Peyer's patch (tissue), 4 donors: ENCODE measurements around the gene WDR18. TPM values are rescaled to one million over a fixed set of nuclear protein-coding genes. Genes with fewer than 3 reads are reported as not detected.
A peak's percentile ranks its signal among the peaks of the same experiment; 100 is the strongest.

Source experiments
- DNase-seq, 3 donors: peaks; one replicate each; pipeline ENCODE4 v3.0.0-alpha.2; 2017 to 2019
- H3K27ac ChIP-seq, 4 donors: fragments of 200-600 bp; sonication (generic); one replicate each; pipeline ENCODE4 v1.5.1; 2016 to 2019
- H3K27me3 ChIP-seq, 2 donors: fragments of 200-600 bp; sonication (generic); one replicate each; pipeline ENCODE4 v1.5.1; 2019
- H3K36me3 ChIP-seq, 3 donors: fragments of 200-600 bp; sonication (generic); one replicate each; pipeline ENCODE4 v1.5.1; 2016 to 2019
- H3K4me1 ChIP-seq, 4 donors: fragments of 200-600 bp; sonication (generic); one replicate each; pipeline ENCODE4 v1.5.1; 2016 to 2019
- H3K4me3 ChIP-seq, 4 donors: fragments of 200-600 bp; sonication (generic); 1 replicate in 3 of 4; 2 replicates in 1 of 4; pipeline ENCODE4 v1.5.1; 2016 to 2019; ENCODE audit warnings: mild to moderate bottlenecking in 1 of 4
- H3K9me3 ChIP-seq, 4 donors: fragments of 200-600 bp; sonication (generic); one replicate each; pipeline ENCODE4 v1.5.1; 2016 to 2019; ENCODE audit warnings: mild to moderate bottlenecking in 1 of 4
- CTCF ChIP-seq, 6 experiments: fragments of 450-650 bp in 4 of 6; fragments of 200-600 bp in 2 of 6; sonication (generic) in 1 of 6; IDR thresholded peaks; one replicate each; pipeline ENCODE4 v1.5.1; 2017 to 2019; ENCODE audit warnings: antibody characterized with exemption in 6 of 6, mild to moderate bottlenecking in 3 of 6, moderate library complexity in 1 of 6
- POLR2A ChIP-seq, 2 donors: fragments of 450-650 bp; IDR thresholded peaks; one replicate each; pipeline ENCODE4 v1.5.1; 2017; ENCODE audit warnings: antibody characterized with exemption in 2 of 2, mild to moderate bottlenecking in 2 of 2, moderate library complexity in 2 of 2
- total RNA-seq, 4 donors: library from RNA; depleted of rRNA; stranded (reverse); fragments of >200 nt; gene quantifications; one replicate each; pipeline ENCODE4 v1.1.0, GENCODE V29; 2016

The WDR18 gene
- total RNA-seq, 4 donors from 2014 or later = 26.4 to 58.8 (median 40.5) TPM

- DNase-seq = no peak
- Histone ChIP-seq H3K36me3 (peaks cover 0 to 70% (median 0%) of the 10 kb centered on the region in 3 donors), H3K27ac (no peak overlapping the region), H3K27me3 (no peaks in the 10 kb centered on the region), H3K4me3 (no peak overlapping the region), H3K4me1 (peaks cover 15 to 39% (median 29%) of the 10 kb centered on the region in 4 donors), H3K9me3 (no peaks in the 10 kb centered on the region)
- TF ChIP-seq POLR2A (IDR thresholded peaks at IDR 0.05) = no peak
- TF ChIP-seq CTCF (IDR thresholded peaks at IDR 0.05) = no peak
These were observed 29.1 kb downstream of the WDR18 start for GRCh38 chr19:1013218-1013617.

- TF ChIP-seq POLR2A (IDR thresholded peaks at IDR 0.05) (no peak), CTCF (IDR thresholded peaks at IDR 0.05) (no peak)
- Histone ChIP-seq H3K4me3 (no peak overlapping the region), H3K9me3 (no peaks in the 10 kb centered on the region), H3K27me3 (no peaks in the 10 kb centered on the region), H3K36me3 (peaks cover 0 to 62% (median 0%) of the 10 kb centered on the region in 3 donors), H3K4me1 (peaks cover 16 to 50% (median 40%) of the 10 kb centered on the region in 4 donors), H3K27ac (no peak overlapping the region)
- DNase-seq = no peak
These were observed 30.3 kb downstream of the WDR18 start for GRCh38 chr19:1014161-1015060.

- H3K4me3 ChIP-seq = no peak overlapping the region
- TF ChIP-seq CTCF (IDR thresholded peaks at IDR 0.05) = no peak
- no peak for TF ChIP-seq POLR2A (IDR thresholded peaks at IDR 0.05)
- DNase-seq = no peak
- H3K27me3 ChIP-seq = no peaks in the 10 kb centered on the region
- no peak overlapping the region for H3K27ac ChIP-seq
- no peaks in the 10 kb centered on the region for H3K9me3 ChIP-seq
- H3K4me1 ChIP-seq = peaks cover 16 to 55% (median 45%) of the 10 kb centered on the region in 4 donors
- peaks cover 0 to 55% (median 0%) of the 10 kb centered on the region in 3 donors for H3K36me3 ChIP-seq
These were observed 31.1 kb downstream of the WDR18 start for GRCh38 chr19:1015061-1015781.

GRCh38 chr19:1015782-1016646 lies 31.9 kb downstream of the WDR18 start:
- peaks cover 0 to 47% (median 0%) of the 10 kb centered on the region in 3 donors for H3K36me3 ChIP-seq
- TF ChIP-seq POLR2A (IDR thresholded peaks at IDR 0.05) (no peak), CTCF (IDR thresholded peaks at IDR 0.05) (no peak)
- H3K9me3 ChIP-seq = no peaks in the 10 kb centered on the region
- peak in 1 of 3 donors; percentile 66 for DNase-seq
- no peaks in the 10 kb centered on the region for H3K27me3 ChIP-seq
- peaks cover 16 to 55% (median 45%) of the 10 kb centered on the region in 4 donors for H3K4me1 ChIP-seq
- no peak overlapping the region for H3K4me3 ChIP-seq
- peak overlapping the region in 3 of 4 donors; percentile 51 to 82 (median 79) for H3K27ac ChIP-seq

GRCh38 chr19:1016647-1017114 lies 32.5 kb downstream of the WDR18 start:
- TF ChIP-seq CTCF (IDR thresholded peaks at IDR 0.05) (no peak), POLR2A (IDR thresholded peaks at IDR 0.05) (no peak)
- peak in 2 of 3 donors; percentile 67 to 78 for DNase-seq
- no peaks in the 10 kb centered on the region for H3K27me3 ChIP-seq
- H3K36me3 ChIP-seq = peaks cover 0 to 41% (median 0%) of the 10 kb centered on the region in 3 donors
- peaks cover 16 to 56% (median 45%) of the 10 kb centered on the region in 4 donors for H3K4me1 ChIP-seq
- H3K27ac ChIP-seq = peak overlapping the region; percentile 51 to 82 (median 66)
- no peaks in the 10 kb centered on the region for H3K9me3 ChIP-seq
- H3K4me3 ChIP-seq = peak overlapping the region in 2 of 4 donors; percentile 7 to 31
